MM.1S (cell line): ENCODE results near the gene FOXK2.

Source experiments
- DNase-seq: peaks from one replicate; pipeline ENCODE4 v3.0.0-alpha.2; 2015
- H2AFZ ChIP-seq: fragments of 300-600 bp; sonication (generic); 2 replicates; pipeline ENCODE4 v1.6.0; 2016; ENCODE audit warnings: antibody characterized with exemption, low read length
- H3F3A ChIP-seq: fragments of 300-600 bp; sonication (generic); 2 replicates; pipeline ENCODE4 v1.6.1; 2016; ENCODE audit warnings: mild to moderate bottlenecking, antibody characterized with exemption, low read length, moderate library complexity, mixed read lengths; ENCODE audit not compliant: insufficient read depth
- H3K27ac ChIP-seq: fragments of 300-600 bp; sonication (generic); 2 replicates; pipeline ENCODE4 v1.5.1; 2016; ENCODE audit warnings: mild to moderate bottlenecking, low read length
- H3K27me3 ChIP-seq: fragments of 300-600 bp; sonication (generic); replicated peaks from 2 replicates; pipeline ENCODE4 v1.6.0; 2016; ENCODE audit warnings: low read length; ENCODE audit not compliant: insufficient read depth
- H3K36me3 ChIP-seq: fragments of 300-600 bp; sonication (generic); replicated peaks from 2 replicates; pipeline ENCODE4 v1.6.1; 2016; ENCODE audit warnings: mild to moderate bottlenecking, low read length, mixed read lengths; ENCODE audit not compliant: insufficient read depth
- H3K4me1 ChIP-seq: fragments of 300-600 bp; sonication (generic); 2 replicates; pipeline ENCODE4 v1.6.1; 2016; ENCODE audit warnings: low read length, mixed read lengths
- H3K4me2 ChIP-seq: fragments of 300-600 bp; sonication (generic); 2 replicates; pipeline ENCODE4 v1.6.0; 2016; ENCODE audit warnings: low read depth, low read length
- H3K4me3 ChIP-seq: fragments of 300-600 bp; sonication (generic); 2 replicates; pipeline ENCODE4 v1.5.1; 2016; ENCODE audit warnings: low read length, mixed read lengths
- H3K79me2 ChIP-seq: fragments of 300-600 bp; sonication (generic); 2 replicates; pipeline ENCODE4 v1.6.1; 2016; ENCODE audit warnings: mixed run types, low read length, mixed read lengths
- H3K9ac ChIP-seq: fragments of 300-600 bp; sonication (generic); 2 replicates; pipeline ENCODE4 v1.6.1; 2016; ENCODE audit warnings: low read length, mixed read lengths
- H3K9me2 ChIP-seq: fragments of 300-600 bp; sonication (generic); replicated peaks from 2 replicates; pipeline ENCODE4 v1.6.1; 2016; ENCODE audit warnings: mild to moderate bottlenecking, low read length, mixed read lengths; ENCODE audit not compliant: insufficient read depth
- H3K9me3 ChIP-seq: fragments of 300-600 bp; sonication (generic); replicated peaks from 2 replicates; pipeline ENCODE4 v1.6.1; 2016; ENCODE audit warnings: mild to moderate bottlenecking, low read length, mixed read lengths; ENCODE audit not compliant: insufficient read depth
- H4K20me1 ChIP-seq: fragments of 300-600 bp; sonication (generic); 2 replicates; pipeline ENCODE4 v1.6.1; 2016; ENCODE audit warnings: mild to moderate bottlenecking, low read length, moderate library complexity, mixed read lengths; ENCODE audit not compliant: insufficient read depth
- CTCF ChIP-seq: fragments of 300-600 bp; sonication (generic); IDR thresholded peaks from 2 replicates; pipeline ENCODE4 v1.5.1; 2016; ENCODE audit warnings: antibody characterized with exemption, low read length, mixed read lengths
- EZH2 ChIP-seq: fragments of 300-600 bp; sonication (generic); optimal IDR thresholded peaks from 2 replicates; pipeline ENCODE3; 2017; ENCODE audit warnings: low read depth, mild to moderate bottlenecking, antibody characterized with exemption, low read length, mixed read lengths
- EZH2phosphoT487 ChIP-seq: fragments of 300-600 bp; sonication (generic); IDR thresholded peaks from 2 replicates; pipeline ENCODE4 v1.6.1; 2018; ENCODE audit warnings: antibody characterized with exemption, low read length

Gene FOXK2

GRCh38 chr17:82495844-82496528 lies 23.5 kb upstream of the FOXK2 start:
- Histone ChIP-seq H3K4me1 (peaks cover 37% of the 10 kb centered on the region), H3K27me3 (no peaks in the 10 kb centered on the region), H3K4me2 (no peak overlapping the region), H2AFZ (no peak overlapping the region), H3K9me2 (no peaks in the 10 kb centered on the region), H3K9me3 (no peaks in the 10 kb centered on the region), H3F3A (peaks cover 51% of the 10 kb centered on the region), H3K4me3 (no peak overlapping the region), H3K9ac (no peak overlapping the region), H4K20me1 (no peaks in the 10 kb centered on the region), H3K79me2 (no peaks in the 10 kb centered on the region), H3K36me3 (no peaks in the 10 kb centered on the region), H3K27ac (no peak overlapping the region)
- DNase-seq, result no peak
- no peak for TF ChIP-seq EZH2phosphoT487
- no peak for TF ChIP-seq EZH2
- TF ChIP-seq CTCF, result no peak

- H3K4me1 ChIP-seq, result peaks cover 33% of the 10 kb centered on the region
- H3K36me3 ChIP-seq, result no peaks in the 10 kb centered on the region
- DNase-seq, result peak; percentile 94
- H3K9me2 ChIP-seq, result no peaks in the 10 kb centered on the region
- H3K4me3 ChIP-seq, result peak overlapping the region; percentile 56
- peak overlapping the region; percentile 54; the same call in 1 of the 2 replicates for H3K9ac ChIP-seq
- no peaks in the 10 kb centered on the region for H3K9me3 ChIP-seq
- H3K27ac ChIP-seq, result peak overlapping the region; percentile 57; the same call in 1 of the 2 replicates
- H2AFZ ChIP-seq, result peak overlapping the region; percentile 56
- peak overlapping the region; percentile 79 for H3K4me2 ChIP-seq
- peaks cover 51% of the 10 kb centered on the region for H3F3A ChIP-seq
- TF ChIP-seq EZH2phosphoT487, result no peak
- no peaks in the 10 kb centered on the region for H3K79me2 ChIP-seq
- H3K27me3 ChIP-seq, result no peaks in the 10 kb centered on the region
- H4K20me1 ChIP-seq, result no peaks in the 10 kb centered on the region
These were observed 22.8 kb upstream of the FOXK2 start for GRCh38 chr17:82496529-82497434.

GRCh38 chr17:82497483-82498405 lies 21.8 kb upstream of the FOXK2 start:
- DNase-seq, result peak; percentile 56
- Histone ChIP-seq H3K9me2 (no peaks in the 10 kb centered on the region), H3K4me2 (peak overlapping the region; percentile 73; the same call in 1 of the 2 replicates), H3K27ac (peak overlapping the region; percentile 65; the same call in 1 of the 2 replicates), H3K36me3 (no peaks in the 10 kb centered on the region), H3K9ac (peak overlapping the region; percentile 62), H3K4me3 (peak overlapping the region; percentile 42; the same call in 1 of the 2 replicates), H4K20me1 (no peaks in the 10 kb centered on the region), H3F3A (peaks cover 51% of the 10 kb centered on the region), H3K79me2 (no peaks in the 10 kb centered on the region), H2AFZ (peak overlapping the region; percentile 41), H3K4me1 (peaks cover 33% of the 10 kb centered on the region), H3K27me3 (no peaks in the 10 kb centered on the region), H3K9me3 (no peaks in the 10 kb centered on the region)
- no peak for TF ChIP-seq CTCF
